ENCODE measurements around the gene SSH3.

GRCh38 chr11:67280341-67280787, 23.0 kb upstream of the SSH3 start:
- TF ChIP-seq BCL11A (IDR thresholded peaks at IDR 0.05; ENCODE audit: low read depth in 2 of 2, low read length in 2 of 2): no peak
- no peak for TF ChIP-seq SIN3A (conservative IDR thresholded peaks at IDR 0.05 in 1 of 2, IDR thresholded peaks at IDR 0.05 in 1 of 2; ENCODE audit: low read depth in 1 of 2, low read length in 2 of 2)
- no peak for TF ChIP-seq TEAD4 (IDR thresholded peaks at IDR 0.05; ENCODE audit: low read depth, low read length)
- no peak for TF ChIP-seq ATF2 (IDR thresholded peaks at IDR 0.05; ENCODE audit: low read length)
- TF ChIP-seq, protein P1, sequence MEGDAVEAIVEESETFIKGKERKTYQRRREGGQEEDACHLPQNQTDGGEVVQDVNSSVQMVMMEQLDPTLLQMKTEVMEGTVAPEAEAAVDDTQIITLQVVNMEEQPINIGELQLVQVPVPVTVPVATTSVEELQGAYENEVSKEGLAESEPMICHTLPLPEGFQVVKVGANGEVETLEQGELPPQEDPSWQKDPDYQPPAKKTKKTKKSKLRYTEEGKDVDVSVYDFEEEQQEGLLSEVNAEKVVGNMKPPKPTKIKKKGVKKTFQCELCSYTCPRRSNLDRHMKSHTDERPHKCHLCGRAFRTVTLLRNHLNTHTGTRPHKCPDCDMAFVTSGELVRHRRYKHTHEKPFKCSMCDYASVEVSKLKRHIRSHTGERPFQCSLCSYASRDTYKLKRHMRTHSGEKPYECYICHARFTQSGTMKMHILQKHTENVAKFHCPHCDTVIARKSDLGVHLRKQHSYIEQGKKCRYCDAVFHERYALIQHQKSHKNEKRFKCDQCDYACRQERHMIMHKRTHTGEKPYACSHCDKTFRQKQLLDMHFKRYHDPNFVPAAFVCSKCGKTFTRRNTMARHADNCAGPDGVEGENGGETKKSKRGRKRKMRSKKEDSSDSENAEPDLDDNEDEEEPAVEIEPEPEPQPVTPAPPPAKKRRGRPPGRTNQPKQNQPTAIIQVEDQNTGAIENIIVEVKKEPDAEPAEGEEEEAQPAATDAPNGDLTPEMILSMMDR (IDR thresholded peaks at IDR 0.05; ENCODE audit: control extremely low read depth in 1 of 3, insufficient read depth in 1 of 3, low read depth in 1 of 3, low read length in 3 of 3): no peak
- no peak for TF ChIP-seq EGR1 (IDR thresholded peaks at IDR 0.05; ENCODE audit: borderline replicate concordance, low read depth, low read length)
- no peak for TF ChIP-seq NRF1 (IDR thresholded peaks at IDR 0.05; ENCODE audit: low read depth, low read length)
- no peak for TF ChIP-seq EP300 (IDR thresholded peaks at IDR 0.05; ENCODE audit: borderline replicate concordance in 1 of 2, low read depth in 2 of 2, low read length in 2 of 2)
- no peak for TF ChIP-seq EZH2 (IDR thresholded peaks at IDR 0.05; ENCODE audit: low read depth, low read length, severe bottlenecking)
- TF ChIP-seq SP1 (IDR thresholded peaks at IDR 0.05; ENCODE audit: low read depth, low read length): no peak
